Hypothalamus (tissue), 51 donors: ENCODE results near the gene EIF5.

Experiments used
- DNase-seq, 51 donors: peaks; one replicate each; lab custom pipeline; 2025; lab: John Stamatoyannopoulos, UW

Gene EIF5

DNA sequence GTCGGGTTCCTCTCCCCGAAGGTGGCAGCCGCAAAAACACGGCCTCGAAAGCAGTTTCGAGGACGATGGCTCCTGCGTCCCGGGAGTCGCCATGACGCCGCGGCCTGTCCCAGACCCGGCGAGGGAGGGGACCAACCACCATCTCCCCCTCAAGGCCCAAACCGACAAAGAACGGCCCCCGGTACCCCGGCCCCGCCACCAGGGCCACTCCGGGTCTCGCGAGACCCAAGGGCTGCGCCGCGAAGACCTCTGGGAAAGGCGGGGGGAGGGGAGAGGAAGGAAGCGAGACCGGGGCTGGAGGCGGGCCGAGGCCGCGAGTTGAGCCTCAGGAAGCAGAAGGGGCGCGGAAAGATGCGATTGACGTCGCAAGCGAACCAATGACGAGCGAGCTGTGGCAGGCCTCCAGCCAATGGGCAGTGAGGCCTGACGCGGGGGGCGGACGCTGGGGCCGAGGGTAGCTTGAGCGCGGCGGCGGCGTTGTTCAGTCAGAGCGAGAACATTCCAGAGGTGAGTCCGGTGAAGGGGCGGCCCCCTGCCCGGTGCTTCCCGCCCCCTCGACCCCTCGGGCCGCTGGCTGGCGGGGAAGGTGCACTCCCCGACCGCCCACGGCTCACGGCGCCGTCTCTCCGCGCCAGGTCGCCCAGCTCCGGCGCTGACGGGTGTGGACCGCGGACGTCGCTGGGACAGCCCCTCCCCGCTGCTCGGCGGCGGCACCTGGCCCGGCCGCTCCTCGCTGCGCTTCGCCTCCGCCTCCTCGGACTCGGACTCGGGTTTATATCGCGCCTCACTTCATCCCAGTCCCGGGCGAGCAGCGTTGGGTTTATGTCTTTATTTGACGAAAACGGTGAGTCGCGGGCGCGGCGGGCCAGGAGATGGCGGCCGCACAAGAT is at the start of gene EIF5:
Gene EIF5, plus strand, starts transcription at position 484 of the 890 bp plus-strand sequence. CDS start 1,624 bp downstream, outside the sequence.
- peak; percentile 89 to 100 (median 98) for DNase-seq

GRCh38 chr14:103284574-103285467 is 49.2 kb upstream of the EIF5 start:
- no peak for DNase-seq

DNA sequence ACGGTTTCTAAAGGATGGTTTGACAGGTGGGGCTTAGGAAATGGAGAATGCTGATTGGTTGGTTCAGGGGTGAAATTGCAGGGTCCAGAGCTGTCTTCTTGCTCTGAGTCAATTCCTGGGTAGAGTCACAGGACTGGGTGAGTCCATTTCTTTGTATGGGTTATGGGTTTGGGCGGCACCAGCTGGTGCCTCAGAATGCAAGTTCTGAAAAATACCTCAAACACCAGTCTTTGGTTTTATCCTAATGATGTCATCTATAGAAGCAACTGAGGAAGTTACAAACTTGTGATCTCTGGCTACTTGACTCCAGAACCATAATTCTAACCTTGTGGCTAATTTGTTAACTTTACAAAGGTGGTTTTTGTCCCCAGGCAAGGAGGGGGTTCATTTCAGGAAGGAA is 47.6 kb upstream of the EIF5 start:
- no peak for DNase-seq

DNA sequence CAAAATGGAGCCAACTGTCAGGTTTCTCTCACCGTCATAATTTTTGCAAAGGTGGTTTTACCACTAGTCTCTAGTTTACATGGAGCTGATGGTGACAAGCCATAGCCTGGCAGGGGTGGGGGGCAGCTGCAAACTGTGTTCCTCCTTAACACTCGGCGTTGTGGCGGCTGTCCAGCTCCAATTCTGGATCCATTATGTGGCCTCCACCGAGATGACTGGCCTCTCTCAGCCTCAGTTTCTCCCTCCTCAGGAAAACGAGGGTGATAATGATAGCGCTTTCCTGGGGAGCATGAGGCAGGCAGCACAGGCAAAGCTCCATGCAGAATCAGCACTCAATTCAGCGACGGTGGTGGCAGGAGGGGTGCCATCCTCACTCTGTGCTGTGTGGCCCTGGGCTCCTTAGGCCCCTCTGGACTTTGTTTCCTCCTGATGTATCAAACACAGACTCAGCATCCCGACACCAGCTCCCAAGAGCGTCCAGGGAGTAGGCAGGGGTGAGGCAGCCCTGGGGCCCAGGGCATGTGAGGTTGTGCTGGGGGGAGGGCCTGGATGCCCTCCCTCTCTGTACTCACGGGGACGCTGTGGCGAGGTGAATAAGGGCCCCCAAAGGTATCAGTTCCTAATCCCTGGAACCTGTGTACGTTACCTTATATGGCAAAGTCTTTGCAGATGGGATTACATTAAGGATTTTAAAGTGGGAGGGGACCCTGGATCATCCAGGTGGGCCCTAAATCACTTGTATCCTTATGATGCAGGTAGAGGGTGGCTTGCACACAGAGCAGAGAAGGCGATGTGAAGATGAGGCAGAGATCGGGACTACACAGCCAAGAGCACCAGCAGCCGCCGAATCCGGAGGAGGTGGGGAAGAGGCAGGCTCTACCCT is 46.8 kb upstream of the EIF5 start:
- DNase-seq: no peak

DNA sequence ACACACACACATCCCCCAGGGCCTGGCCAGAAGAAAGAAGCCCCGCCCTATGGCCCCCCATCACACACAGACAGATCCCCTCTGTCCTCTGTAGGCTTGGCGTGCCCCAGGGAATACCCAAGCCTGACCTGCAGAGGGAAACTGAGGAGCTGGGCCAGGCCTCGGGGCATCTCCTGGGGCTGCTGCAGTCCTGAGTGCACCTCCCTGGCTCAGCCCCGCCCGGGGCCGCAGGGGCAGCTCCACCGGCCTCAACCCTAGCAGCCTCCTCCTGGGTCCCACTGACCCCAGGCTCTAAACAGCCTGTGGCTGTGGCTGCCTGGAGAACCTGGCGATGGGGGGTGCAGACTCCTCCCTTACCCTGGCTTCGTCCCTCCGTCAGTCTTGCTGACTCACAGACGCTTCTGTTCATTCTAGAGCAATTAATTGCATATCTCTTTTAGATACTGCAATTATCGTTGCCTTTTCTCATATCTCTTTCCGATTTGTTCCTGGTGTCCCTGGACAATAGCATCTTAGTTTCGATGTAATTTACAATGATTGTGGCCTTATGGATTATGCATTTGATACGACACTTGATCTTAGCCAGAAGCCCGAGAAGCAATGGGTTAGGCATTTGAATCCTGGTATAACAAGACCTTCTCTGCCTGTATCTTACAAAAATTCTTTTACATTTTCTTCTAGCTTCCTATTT is 45.8 kb upstream of the EIF5 start:
- DNase-seq: no peak

DNA sequence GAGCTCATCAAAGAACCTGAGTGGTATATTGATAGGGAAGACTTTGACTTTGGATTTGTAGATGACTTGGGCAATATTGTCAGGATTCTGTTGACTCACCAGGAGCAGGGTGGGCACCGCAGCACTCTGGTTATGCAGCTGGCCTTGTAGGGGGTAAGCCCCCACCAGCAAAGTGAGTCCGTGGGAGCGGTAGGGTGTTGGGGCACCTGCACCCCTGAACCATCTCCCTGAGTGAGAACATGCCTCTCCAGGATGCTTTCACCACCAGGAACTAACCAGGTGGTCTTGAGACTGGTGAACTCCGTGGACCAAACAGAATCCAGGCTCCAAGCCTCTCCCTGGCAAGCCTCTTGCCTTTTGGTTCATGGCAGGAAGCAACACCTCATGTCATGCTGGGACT is 44.0 kb upstream of the EIF5 start:
- DNase-seq: no peak

DNA sequence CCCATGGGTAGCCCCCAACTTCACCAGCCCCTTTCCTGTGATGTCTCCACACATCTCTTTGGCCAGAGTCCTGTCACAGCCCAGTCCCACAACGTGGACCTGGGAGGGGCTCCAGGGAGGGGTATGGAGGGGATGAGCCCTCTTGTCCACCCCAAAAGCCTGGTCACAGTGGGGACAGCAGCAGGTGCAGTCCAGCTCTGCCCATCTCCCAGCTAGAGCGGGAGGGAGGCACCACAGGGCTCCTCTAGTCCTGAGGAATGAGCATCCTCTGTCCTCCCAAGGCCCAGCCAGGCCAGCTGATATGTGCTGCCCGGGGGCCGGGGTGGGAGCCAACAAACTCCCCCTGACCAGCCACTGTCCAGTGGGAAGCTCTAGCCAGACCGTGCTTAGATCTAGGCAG is 43.5 kb upstream of the EIF5 start:
- DNase-seq: no peak

DNA sequence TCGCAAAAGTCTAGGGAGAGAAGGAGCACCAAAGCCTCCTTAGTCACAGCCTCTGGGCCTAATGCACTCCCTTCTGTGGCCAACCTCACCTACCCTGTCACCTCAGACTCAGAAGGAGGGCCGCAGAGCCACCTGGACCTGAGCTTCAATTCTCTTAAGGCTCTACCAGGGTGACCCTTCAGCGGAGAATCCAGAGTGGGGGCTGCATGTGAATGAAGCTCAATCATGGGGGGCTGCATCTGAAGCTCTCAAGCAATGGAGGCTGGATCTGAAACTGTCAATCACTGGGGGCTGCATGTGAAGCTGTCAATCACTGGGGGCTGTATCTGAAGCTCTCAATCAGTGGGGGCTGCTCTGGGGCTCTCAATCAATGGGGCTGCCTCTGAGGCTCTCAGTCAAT is 43.1 kb upstream of the EIF5 start:
- DNase-seq: no peak

DNA sequence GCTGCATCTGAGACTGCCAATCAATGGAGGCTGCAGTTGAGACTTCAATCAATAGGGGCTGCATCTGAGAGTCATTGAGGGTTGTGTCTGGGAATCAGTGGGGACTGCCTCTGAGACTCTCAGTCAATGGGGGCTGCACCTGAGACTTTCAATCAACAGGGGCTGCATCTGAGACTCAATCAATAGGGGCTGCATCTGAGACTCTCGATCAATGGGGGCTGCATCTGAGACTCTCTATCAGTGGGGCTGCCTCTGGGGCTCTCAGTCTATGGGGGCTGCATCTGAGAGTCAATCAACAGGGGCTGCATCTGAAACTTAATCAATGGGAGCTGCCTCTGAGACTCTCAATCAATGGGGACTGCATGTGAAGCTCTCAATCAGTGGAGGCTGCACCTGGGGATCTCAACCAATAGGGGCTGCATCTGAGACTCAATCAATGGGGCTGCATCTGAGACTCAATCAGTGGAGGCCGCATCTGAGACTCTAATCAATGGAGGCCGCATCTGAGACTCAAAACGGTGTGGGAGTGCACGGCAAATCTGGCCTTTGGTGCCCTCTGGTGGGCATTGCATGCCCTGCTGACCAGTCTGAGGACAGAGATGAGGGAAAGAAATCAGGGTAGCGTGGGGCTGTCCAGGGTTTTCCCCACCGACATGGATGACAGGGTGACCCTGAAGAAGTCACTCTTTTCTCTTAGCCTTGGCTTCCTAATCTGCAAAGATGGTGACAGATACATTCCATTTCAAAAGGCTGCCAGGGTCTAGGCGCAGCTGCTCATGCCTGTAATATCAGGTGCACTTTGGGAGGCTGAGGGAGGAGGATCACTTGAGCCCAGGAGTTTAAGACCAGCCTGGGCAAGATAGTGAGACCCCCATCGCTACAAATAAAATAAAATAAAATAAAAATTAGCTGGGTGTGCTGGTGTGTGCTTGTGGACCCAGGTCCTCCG is 41.3 kb upstream of the EIF5 start:
- DNase-seq: peak in 42 of 51 donors; percentile 9 to 85 (median 58)

- no peak for DNase-seq
Measured at GRCh38 chr14:103293465-103293864, 40.6 kb upstream of the EIF5 start.

GRCh38 chr14:103294091-103294490 is 39.9 kb upstream of the EIF5 start:
- no peak for DNase-seq

GRCh38 chr14:103296007-103296406 is 38.0 kb upstream of the EIF5 start:
- no peak for DNase-seq

DNA sequence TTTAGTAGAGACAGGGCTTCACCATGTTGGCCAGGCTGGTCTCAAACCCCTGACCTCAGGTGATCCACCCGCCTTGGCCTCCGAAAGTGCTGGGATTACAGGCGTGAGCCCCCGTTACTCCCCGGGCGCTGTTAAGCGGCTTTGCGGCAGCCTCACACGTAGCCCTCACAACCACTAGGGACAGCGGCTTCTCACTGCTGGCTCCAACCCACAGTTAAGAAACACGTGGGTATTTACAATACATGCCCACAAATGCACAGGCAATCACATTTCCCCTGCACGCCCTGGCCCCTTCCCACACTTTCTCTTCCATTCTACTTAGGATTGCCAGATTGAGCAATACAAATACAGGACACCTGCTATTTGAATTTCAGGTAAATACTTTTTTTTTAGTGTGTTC is 37.0 kb upstream of the EIF5 start:
- no peak for DNase-seq

DNA sequence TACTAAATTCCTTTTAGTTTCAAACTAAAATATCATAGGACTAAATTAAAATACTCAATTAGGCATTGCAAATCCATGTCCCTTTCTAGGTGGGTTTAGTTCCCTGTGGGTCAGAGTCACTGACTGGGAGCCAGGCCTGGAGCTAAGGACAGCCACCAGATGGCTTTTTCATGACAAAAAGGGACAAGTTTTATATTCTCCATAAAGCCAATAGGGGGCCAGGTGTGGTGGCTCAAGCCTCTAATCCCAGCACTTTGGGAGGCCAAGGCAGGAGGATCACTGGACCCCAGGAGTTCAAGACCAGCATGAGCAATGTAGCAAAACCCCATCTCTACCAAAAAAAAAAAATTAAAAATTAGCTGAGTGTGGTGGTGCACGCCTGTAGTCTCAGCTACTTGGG is 35.4 kb upstream of the EIF5 start:
- no peak for DNase-seq

GRCh38 chr14:103301512-103302354 is 32.3 kb upstream of the EIF5 start:
- no peak for DNase-seq

DNA sequence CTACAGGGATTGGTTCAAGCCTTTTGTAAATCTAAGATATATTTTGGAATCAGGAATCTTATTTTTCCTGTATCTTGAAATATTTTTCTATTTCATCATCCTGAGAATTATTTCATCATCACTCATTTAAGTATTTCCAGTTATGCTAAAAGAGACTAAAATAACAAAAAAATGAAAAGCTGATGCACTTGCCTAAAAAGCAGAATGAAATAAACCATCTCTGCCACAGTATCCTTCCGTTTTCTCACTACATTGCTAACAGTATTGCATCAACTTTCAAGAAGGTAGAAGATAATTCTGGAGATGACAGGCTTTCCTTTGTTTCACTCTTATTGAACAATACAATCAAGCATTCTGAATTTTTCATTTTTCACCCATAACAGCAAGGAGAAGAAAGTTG is 31.1 kb upstream of the EIF5 start:
- DNase-seq: no peak

DNA sequence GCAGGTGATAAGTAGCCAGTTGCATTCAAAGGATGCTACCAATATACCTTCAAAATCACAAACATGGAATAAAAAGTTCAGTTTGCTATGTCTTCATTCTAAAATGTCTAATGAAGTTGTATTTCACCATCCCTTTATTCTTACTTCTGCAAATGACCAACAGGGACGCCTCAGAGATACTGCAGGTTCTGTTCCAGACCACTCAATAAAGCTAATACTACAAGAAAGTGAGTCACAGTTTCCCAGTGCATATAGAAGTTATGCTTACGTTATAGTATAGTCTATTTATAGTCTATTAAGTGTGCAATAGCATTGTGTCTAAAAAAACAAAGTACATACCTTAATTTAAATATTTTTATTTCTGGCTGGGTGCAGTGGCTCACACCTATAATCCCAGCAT is 29.3 kb upstream of the EIF5 start:
- no peak for DNase-seq
